Renal pelvis (tissue), 4 donors: ENCODE data around the gene VPS33B. TPM values are rescaled to one million over a fixed set of nuclear protein-coding genes. Genes with fewer than 3 reads are reported as not detected.
"Not testable (repeated sequence)": the region's sequence is repeated elsewhere in the genome, so short reads cannot be mapped to it uniquely, and the experiment has no call there.

Source experiments
- DNase-seq: peaks from one replicate; pipeline ENCODE4 v3.0.0-alpha.2; 2013
- polyA plus RNA-seq, 3 donors: library from polyadenylated mRNA; unstranded; fragments of 120-200 nt; gene quantifications; one replicate each; pipeline ENCODE4 v1.2.1, GENCODE V29; 2013; ENCODE audit not compliant: insufficient read length in 3 of 3

The VPS33B gene
- polyA plus RNA-seq, 3 donors, result 17.1 to 22.9 (median 19.3) TPM

DNA sequence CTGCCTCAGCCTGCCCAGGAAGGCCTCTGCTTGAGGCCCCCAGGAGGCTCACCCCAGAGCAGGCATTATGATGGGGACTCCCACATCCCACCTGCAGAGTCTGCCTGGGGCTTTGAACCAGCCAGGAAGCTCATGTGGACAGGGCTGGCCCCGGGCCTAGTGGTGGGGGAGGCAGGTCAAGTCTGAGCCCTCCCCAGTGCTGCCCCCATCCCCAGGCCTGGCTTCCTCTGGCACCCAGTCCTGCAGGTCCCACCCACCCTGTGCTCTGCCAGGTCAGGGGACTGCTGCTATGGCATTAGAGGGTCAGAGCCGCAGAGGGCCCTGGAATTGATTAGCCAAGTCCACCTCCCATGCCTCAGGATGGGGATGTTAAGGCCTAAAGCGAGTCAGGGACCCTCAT, 17.6 kb upstream of the VPS33B start:
- DNase-seq, result no peak

DNA sequence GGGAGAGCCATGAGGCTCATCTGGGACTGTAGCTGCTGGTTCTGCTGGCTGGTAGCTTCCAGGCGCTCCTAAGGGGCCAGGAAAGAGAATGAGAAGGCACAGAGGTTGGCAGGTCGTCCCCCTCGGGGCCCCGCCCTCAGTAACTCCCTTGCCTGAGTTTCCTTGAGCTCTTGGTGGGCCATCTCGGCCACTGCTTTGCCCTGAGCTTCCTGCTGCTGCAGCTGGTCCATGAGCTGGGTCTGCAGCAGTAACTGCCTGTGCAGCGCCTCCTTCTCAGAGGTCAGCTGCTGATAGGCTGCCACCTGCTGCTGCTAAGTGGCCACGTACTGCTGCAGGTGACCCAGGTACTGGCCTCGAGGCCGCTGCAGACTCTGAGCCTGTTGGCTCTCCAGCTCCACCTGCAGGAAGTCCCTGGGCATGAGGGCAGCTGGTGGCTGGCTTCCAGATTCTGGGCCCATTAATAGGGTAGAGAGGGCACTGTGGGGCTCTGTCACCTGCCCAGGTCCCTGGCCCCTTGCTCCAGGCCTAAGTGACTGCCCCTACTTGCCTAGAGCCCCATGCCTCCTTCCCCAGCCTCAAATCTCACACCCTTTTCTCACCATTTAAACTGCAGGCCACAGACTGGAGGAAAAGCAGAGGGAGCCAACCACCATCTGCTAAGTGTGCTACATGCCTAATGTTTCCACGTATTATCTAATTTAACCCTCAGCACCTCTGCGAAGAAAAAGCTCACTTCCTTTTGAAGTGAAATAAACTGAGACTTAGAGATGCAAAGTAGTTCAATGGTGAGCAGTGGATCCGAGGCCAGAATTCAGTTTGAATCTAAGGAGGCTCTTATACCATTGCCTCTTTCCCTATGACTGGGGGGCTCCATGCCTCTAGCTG, 10.8 kb upstream of the VPS33B start:
- DNase-seq, result peak; percentile 46

DNA sequence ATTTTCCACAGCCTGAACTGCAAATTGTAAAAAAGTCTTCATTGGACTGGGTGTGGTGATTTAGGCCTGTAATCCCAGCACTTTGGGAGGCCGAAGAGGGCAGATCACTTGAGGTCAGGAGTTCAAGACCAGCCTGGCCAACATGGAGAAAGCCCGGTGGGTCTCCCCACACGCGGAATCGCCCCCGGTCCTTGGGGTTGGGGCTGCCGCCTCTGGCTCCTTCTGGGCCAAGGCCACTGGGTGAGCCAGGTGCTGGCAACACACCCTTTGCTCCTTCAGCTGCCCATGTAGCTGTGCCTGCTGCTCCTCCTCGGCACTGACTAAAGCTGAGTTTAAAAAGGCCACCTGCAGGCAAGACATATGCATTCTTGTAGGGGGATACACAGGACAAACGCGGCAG, 9.4 kb upstream of the VPS33B start:
- no peak for DNase-seq

DNA sequence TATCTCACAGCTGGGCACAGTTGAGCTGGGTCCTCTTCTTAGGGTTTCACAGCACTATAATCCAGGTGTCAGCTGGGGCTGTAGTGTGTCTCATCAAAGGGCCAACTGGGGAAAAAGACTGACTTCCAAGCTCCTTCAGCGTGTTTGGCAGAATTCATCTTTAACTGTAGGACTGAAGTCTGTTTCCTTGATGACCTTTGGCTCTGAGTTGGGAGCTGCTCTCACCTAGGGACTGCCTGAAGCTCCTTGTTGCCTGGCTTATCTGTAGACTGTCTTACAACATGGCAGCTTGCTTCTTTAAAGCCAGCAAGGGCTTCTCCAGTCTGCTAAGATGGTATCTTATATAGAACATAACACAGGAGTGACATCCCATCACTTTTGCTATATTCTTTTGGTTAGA, 5.3 kb upstream of the VPS33B start:
- no peak for DNase-seq

DNA sequence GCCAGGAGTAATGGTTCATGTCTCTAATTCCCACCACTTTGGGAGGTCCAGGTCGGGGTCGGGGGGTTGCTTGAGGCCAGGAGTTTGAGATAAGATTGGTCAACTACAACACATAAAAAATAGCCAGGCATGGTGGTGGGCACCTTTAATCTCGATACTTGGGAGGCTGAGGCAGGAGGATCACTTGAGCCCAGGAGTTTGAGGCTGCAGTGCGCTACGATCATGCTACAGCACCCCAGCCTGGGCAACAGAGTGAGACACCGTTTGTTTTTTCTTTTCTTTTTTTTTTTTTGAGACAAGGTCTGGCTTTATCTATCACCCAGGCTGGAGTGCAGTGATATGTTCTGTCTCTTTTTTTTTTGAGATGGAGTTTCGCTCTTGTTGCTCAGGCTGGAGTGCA, 1.3 kb upstream of the VPS33B start:
- no peak for DNase-seq

DNA sequence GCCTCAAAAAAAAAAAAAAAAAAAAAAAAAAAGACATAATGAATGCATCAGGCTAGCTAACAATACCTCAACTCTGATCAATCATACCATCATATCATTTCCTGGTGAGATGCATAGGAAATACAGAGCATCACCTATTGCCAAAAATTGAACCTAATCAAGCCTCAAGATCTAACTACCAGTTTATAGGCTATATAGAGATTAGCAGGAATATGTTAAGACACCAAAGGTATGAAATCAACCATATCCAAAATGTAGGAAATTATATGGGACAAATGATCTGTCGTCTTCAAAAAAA, 387 bp upstream of the VPS33B start:
- no peak for DNase-seq

DNA sequence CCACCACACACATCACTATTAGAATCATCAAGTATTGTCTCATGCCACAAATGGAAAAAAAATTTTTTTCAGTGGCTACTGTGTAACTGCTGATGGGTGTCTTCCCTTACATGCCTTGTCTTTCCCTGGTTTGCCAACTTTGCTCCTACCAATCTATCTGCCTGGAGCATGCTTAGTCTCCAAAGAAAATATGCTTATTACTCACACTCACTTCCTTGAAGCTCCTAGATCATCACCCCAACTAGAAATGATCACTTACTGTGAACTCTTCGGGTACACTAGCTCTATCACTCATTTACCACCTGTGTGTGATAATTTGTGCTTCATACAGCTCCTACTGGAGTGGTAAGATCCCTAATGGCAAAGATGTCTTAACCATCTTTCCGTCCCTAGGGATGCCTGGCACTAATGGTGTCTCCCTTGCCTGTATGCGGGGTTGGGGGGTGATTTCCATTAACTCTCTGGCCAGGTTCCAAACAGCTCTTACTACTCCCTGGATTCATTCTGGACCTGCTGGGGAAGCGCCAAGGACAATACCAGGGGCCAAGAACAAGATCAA, 799 bp downstream of the VPS33B start:
- peak; percentile 8 for DNase-seq

DNA sequence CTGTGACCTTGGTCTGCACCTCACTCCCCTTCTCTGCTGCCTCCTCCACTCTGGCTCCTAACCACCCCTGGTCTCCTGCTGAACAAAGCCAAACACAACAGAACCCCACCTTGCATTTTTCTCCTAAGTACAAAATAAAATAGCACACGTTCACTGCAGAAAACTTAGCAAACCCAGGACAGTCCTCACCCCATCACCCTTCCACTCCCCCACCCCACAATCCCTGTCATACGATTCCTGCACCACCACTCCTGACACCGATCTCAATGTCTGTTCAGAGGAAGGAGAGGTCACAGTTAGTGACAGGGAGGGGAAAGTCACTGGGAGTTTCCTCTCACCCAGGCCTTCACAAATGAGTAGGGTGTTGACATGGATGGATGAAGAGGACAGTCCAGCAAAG, 4.2 kb downstream of the VPS33B start:
- DNase-seq, result no peak

DNA sequence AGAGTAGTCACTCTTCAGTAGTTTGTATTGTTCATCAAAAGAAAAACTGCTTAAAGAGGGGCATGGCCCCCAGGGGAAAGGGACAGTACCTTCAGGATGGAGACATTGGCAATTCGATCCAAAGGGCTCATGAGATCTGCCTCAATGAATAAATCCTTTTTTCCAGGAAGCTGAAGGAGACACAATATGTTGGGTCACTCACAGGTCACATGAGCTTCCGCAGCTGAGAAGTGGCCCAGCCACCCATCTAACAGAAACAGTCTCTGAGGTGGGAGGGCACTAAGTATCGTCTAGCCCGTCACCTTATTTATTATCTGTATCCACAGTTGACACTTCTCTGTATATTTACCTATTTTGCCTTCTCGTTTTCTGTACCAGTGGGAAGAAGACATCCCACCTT, 4.7 kb downstream of the VPS33B start:
- no peak for DNase-seq

DNA sequence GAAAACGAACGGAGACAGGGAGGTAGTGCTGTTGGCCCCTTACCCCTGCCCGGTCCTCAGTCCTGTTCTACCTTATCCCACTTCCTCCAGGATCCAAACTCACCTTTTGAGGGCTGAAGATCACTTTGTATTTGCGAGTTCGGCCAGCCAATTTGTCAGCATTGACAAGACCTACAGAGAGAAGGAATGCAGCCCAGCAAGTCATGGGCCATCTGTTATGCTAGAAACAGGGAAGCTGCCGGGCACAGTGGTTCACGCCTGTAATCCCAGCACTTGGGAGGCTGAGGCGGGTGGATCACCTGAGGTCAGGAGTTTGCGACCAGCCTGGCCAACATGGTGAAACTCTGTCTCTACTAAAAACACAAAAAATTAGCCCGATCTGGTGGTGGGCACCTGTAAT, 8.7 kb downstream of the VPS33B start:
- DNase-seq, result not testable (repeated sequence)

DNA sequence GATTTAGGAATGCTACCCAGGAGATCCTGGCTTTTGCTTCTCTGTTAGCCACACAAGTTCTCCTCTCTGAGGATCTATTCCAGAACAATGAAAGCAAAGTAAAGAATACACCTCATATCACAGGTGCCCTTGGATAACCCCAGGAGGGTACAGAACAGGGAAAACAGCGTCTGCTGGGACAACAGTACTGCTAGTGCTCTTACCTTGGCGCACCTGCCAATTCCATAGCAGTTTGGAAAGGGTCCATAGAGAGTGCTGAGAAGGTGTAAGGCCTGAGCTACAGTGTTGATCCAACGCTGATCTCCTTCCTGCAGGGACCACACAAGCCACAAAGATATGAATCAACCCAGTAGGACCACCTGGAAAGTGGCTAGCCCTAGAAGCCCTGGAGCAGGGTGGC, 15.1 kb downstream of the VPS33B start:
- DNase-seq, result no peak

DNA sequence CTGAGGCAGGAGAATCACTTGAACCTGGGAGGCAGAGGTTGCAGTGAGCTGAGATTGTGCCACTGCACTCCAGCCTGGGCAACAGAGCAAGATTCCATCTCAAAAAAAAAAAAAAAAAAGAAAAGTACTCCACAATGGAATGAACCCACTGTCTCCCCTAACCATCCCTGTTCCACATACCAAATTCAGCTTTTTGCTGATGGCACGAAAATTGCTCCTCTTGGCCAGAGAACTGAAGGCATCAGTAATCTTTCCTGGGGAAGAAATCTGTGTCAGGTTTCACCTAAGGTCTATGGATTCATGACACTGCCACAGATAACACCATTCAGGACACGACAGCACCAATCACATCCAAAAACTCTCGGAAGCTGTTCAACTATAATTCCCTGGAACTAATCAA, 21.2 kb downstream of the VPS33B start:
- no peak for DNase-seq

DNA sequence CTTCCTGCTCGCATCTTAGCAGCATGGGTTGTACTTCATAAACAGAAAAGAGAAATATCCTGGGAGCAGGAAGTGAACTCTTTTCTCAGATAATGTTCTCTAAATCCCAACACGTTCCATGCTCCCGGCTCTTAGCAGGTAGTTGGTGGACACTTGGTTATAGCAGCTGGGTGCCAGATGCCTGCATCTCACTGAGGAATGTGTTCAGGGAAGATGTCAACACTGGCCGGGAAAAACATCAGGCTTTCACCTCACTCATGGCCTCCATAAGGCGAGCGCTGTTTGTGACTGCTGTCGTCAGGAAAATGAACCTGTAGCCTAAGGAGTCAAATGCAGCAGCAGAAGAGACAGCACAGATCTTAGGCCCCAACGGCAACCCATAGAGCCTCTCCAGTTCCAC, 23.7 kb downstream of the VPS33B start:
- no peak for DNase-seq

DNA sequence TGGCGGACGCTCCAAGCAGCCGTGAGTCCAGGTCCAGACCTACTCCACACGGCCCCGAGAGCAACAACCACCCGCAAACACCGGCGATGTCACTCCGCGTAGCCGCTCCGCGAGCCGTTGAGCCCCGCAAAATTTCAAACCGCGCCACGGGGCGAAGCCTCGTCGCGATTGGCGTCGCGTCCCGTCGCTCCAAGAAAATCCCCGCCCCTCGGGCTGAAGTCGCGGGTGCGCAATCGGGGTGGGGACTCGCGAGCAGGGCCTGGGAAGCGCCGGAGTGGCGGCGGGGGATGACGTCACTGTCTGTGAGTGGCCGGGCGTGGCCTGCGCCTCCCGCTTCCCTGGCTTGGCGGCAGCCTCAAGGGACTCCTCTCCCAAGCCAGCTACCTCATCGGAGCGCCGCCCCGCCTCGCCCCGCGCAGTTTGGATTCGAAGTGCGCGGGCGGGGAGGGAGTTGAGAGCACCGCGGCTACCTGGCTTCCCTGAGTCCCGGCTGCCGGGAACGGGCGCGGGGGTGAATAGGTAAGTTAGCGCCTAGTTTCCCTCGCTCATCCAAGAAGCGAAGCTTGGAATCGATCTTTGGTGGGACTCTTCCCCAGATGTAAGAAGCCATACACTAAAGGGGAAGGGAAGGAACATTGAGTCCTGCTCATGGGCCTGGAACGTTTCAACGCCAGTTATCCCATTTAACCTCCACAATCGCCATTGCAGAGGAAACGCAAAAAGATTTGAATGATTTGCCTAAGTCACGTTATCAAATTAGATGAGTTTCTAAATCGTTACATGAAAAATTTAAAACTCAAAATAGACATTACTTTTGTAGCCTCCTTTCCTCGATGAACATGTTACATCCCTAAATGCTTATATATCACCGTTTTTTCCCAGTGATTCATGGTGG, 27.7 kb downstream of the VPS33B start, which contains the start of gene PRC1:
Gene PRC1 (minus strand): TSS at position 119 of the 895 bp plus-strand sequence. CDS start 118 bp downstream, at position 1.
- peak; percentile 98 for DNase-seq

DNA sequence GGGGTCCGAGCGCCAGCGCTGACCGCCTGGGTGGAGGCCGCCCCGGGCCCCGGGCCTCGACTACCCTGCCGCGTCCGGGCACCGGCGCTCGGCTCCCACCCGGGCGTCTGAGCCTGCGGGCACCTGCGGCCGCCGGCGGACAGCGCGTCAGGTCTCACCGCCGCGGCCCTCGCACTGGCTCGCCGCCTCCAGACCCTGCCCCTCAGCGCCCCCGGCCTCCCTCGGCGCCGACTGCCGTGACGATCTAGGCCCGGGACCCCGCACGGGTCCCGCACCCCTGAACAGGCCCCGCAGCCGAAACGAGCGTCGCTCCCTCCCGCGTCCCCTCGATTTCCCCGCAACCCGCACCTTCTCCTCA, 28.4 kb downstream of the VPS33B start:
- DNase-seq, result no peak

DNA sequence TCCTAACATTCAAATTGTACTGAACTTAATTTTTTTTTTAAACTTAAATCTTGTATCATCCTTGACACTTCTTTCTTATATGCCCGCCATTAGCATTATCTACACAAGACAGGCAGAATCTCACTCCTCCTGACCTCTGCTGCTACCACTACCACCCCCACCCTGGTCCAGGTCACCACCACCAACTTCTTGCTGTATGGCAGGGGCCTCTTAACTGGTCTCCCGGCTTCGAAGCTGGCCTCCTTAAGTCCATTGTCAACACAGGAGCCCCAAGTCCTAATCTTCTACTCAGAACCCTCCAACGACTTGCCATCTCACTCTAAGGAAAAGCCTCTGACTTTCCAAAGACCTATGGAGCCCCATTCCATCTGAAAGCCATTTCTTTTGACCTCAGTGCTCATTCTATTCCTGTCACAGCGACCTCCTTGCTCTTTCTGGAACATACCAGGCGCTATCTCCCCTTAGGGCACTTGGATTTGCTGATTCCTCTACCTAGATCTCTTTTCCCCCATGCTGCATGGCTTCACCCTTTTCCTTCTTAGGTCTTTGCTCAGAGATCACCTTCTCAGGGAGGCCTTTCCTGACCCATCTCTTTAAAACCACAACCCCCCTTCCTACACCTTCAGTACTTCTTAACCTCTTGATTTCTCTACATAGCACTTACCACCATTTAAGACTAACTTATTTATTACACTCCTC, 30.7 kb downstream of the VPS33B start:
- DNase-seq, result no peak

DNA sequence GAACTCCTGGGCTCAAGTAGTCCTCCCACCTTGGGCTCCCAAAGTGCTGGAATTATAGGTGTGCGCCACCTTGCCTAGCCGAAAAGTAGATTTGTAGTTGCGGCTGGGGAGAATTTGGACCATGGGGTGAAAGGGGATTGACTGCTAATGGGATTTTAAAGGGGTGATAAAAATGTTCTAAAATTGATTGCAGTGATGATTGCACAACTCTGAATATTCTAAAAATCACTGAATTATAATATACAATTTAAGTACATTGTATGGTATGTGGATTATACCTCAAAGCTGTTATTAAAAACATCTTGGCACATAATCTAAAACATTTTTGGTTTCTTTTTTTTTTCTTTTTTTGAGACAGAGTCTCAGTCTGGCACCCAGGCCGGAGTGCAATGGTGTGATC, 31.9 kb downstream of the VPS33B start:
- no peak for DNase-seq

DNA sequence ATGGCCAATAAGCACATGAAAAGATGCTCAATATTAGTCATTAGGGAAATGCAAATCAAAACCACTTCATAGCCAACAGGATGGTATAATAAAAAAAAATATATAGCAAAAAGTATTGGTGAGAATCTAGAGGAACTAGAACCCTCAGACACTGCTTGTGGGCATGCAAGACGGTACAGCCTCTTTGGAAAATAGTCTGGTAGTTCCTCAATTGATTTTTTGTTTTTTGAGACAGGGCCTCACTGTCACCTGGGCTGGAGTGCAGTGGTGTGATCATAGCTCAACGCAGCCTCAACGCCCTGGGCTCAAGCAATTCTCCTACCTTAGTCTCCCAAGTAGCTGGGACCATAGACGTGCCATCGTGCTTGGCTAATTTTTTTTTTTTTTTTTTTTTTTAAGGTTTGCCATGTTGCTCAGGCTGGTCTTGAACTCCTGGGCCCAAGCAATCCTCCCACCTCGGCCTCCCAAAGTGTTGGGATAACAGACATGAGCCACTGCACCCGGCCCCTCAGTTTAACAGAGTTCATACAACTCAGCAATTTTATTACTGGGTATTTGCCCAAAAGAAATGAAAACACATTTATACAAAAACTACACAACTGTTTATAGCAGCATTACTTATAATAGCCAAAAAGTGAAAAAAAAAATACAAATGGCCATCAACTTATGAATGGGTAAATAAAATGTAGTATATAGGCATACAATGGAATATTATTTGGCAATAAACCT, 33.2 kb downstream of the VPS33B start:
- no peak for DNase-seq

DNA sequence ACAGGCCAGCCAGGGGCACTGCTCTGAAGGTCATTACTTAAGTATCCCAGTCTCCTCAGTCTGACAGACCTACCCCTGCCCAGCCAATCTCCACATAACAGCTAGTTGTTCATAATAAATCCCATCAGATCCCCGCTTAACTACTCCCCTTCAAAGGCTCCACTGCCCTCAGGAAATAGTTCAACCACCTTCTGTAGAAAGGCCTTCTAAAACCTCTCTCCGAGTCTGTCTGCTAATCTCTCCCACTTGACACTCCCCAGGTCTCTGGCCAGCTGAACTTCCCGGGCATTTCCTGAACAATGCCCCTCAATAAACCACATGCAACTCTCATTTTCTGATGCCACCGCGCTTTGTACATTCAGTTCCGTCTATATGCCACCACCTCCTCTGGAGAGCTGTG, 34.1 kb downstream of the VPS33B start:
- DNase-seq, result no peak

DNA sequence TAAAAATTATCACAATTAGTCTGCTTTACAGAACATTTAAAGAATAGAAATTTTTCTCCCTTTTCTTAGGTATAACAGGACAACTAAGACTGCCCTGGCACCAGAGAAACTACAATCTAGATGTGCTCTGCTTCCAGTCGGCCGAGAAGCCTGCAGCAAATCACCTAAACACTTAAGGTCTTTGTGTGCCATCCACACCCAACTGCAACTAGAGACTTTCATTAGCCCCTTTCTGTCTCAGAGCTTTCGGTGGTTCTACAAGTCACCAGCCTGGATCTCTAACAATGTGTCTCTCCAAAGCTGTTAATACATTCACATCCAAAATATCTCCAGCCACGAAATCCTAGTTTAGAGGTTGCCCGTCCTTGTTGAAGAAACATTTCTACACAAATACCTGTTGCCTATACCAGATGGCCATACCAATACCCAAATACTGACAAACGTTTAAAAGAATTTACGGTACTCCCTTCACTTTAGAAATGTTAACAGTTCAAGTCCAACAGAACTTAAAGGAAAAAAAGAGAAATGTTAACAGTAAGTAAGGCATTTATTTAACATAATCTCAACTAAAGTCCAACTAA, 34.7 kb downstream of the VPS33B start:
- no peak for DNase-seq
